ENCODE measurements around the gene TBC1D2B.
"Not testable (repeated sequence)": the region's sequence is repeated elsewhere in the genome, so short reads cannot be mapped to it uniquely, and the experiment has no call there.

TBC1D2B gene

GRCh38 chr15:78000091-78000926 is 77.2 kb downstream of the TBC1D2B start:
- TF ChIP-seq, protein P1, sequence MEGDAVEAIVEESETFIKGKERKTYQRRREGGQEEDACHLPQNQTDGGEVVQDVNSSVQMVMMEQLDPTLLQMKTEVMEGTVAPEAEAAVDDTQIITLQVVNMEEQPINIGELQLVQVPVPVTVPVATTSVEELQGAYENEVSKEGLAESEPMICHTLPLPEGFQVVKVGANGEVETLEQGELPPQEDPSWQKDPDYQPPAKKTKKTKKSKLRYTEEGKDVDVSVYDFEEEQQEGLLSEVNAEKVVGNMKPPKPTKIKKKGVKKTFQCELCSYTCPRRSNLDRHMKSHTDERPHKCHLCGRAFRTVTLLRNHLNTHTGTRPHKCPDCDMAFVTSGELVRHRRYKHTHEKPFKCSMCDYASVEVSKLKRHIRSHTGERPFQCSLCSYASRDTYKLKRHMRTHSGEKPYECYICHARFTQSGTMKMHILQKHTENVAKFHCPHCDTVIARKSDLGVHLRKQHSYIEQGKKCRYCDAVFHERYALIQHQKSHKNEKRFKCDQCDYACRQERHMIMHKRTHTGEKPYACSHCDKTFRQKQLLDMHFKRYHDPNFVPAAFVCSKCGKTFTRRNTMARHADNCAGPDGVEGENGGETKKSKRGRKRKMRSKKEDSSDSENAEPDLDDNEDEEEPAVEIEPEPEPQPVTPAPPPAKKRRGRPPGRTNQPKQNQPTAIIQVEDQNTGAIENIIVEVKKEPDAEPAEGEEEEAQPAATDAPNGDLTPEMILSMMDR (IDR thresholded peaks at IDR 0.05): peak; percentile 77
- H3K4me1 ChIP-seq (ENCODE audit: control insufficient read depth in 1 of 2, insufficient read depth in 1 of 2, low read depth in 1 of 2, low read length in 1 of 2): peaks cover 22 to 31% of the 10 kb centered on the region in 2 experiments

GRCh38 chr15:77999486-77999885 is 78.0 kb downstream of the TBC1D2B start:
- Histone ChIP-seq H3K27me3 (no peaks in the 10 kb centered on the region), H3K4me3 (ENCODE audit: low read depth in 1 of 2, low read length in 1 of 2) (no peak overlapping the region), H3K9me3 (no peaks in the 10 kb centered on the region), H3K36me3 (peaks cover 93% of the 10 kb centered on the region), H3K27ac (peak overlapping the region; percentile 33), H3K4me1 (ENCODE audit: control insufficient read depth in 1 of 2, insufficient read depth in 1 of 2, low read depth in 1 of 2, low read length in 1 of 2) (peaks cover 17 to 25% of the 10 kb centered on the region in 2 experiments)
- TF ChIP-seq, protein P1 (IDR thresholded peaks at IDR 0.05): no peak

More at GRCh38 chr15:78000091-78000926, 77.2 kb downstream of the TBC1D2B start:
- Histone ChIP-seq H3K27ac (peak overlapping the region; percentile 60), H3K27me3 (no peaks in the 10 kb centered on the region), H3K36me3 (peaks cover 94% of the 10 kb centered on the region), H3K4me3 (ENCODE audit: low read depth in 1 of 2, low read length in 1 of 2) (no peak overlapping the region), H3K9me3 (no peaks in the 10 kb centered on the region)

- Histone ChIP-seq H3K4me1 (ENCODE audit: control insufficient read depth in 1 of 2, insufficient read depth in 1 of 2, low read depth in 1 of 2, low read length in 1 of 2) (peaks cover 17 to 25% of the 10 kb centered on the region in 2 experiments), H3K27ac (peak overlapping the region; percentile 33), H3K4me3 (ENCODE audit: low read depth in 1 of 2, low read length in 1 of 2) (no peak overlapping the region), H3K36me3 (peaks cover 93% of the 10 kb centered on the region), H3K27me3 (no peaks in the 10 kb centered on the region), H3K9me3 (no peaks in the 10 kb centered on the region)
- TF ChIP-seq, protein P1 (IDR thresholded peaks at IDR 0.05): no peak
These were observed 78.9 kb downstream of the TBC1D2B start for GRCh38 chr15:77998592-77998991.

- not testable (repeated sequence) for H3K27ac ChIP-seq; H3K4me3 ChIP-seq (ENCODE audit: low read depth in 1 of 2, low read length in 1 of 2); H3K9me3 ChIP-seq; H3K27me3 ChIP-seq
- peaks cover 17 to 25% of the 10 kb centered on the region in 2 experiments for H3K4me1 ChIP-seq (ENCODE audit: control insufficient read depth in 1 of 2, insufficient read depth in 1 of 2, low read depth in 1 of 2, low read length in 1 of 2)
- peaks cover 93% of the 10 kb centered on the region for H3K36me3 ChIP-seq
These were observed 79.6 kb downstream of the TBC1D2B start for GRCh38 chr15:77997761-77998554.

- H3K9me3 ChIP-seq; H3K4me3 ChIP-seq (ENCODE audit: low read depth in 1 of 2, low read length in 1 of 2); H3K27ac ChIP-seq; H3K27me3 ChIP-seq: not testable (repeated sequence)
- Histone ChIP-seq H3K36me3 (peaks cover 90% of the 10 kb centered on the region), H3K4me1 (ENCODE audit: control insufficient read depth in 1 of 2, insufficient read depth in 1 of 2, low read depth in 1 of 2, low read length in 1 of 2) (peaks cover 17 to 25% of the 10 kb centered on the region in 2 experiments)
These were observed 80.3 kb downstream of the TBC1D2B start for GRCh38 chr15:77997221-77997620.

GRCh38 chr15:77996713-77997171 is 80.8 kb downstream of the TBC1D2B start:
- H3K27ac ChIP-seq; H3K4me3 ChIP-seq (ENCODE audit: low read depth in 1 of 2, low read length in 1 of 2); H3K27me3 ChIP-seq; H3K9me3 ChIP-seq: not testable (repeated sequence)
- H3K4me1 ChIP-seq (ENCODE audit: control insufficient read depth in 1 of 2, insufficient read depth in 1 of 2, low read depth in 1 of 2, low read length in 1 of 2): peaks cover 17 to 25% of the 10 kb centered on the region in 2 experiments
- H3K36me3 ChIP-seq: peaks cover 90% of the 10 kb centered on the region

DNA sequence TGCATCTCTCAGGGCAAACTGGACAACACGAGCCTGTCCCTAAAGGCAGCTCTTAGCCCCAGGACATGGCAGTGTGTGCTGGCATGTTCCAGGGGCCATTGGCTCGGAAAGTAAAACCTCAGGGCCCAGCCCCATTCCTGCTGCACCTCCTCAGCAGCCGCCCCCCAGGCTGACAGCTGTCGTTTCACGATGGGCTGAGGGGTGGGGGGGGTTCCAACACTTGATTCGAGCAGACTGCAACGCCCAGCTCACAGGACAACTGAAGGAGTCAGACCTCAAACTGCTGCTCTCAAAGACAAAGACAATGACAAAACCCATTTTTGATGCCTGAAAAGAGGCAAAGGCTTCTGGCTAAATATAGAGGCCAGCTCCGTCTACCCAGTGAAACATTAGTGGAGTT is 81.3 kb downstream of the TBC1D2B start:
- not testable (repeated sequence) for H3K4me3 ChIP-seq (ENCODE audit: low read depth in 1 of 2, low read length in 1 of 2); H3K9me3 ChIP-seq; H3K27me3 ChIP-seq; H3K27ac ChIP-seq
- Histone ChIP-seq H3K4me1 (ENCODE audit: control insufficient read depth in 1 of 2, insufficient read depth in 1 of 2, low read depth in 1 of 2, low read length in 1 of 2) (peaks cover 17 to 24% of the 10 kb centered on the region in 2 experiments), H3K36me3 (peaks cover 88% of the 10 kb centered on the region)

DNA sequence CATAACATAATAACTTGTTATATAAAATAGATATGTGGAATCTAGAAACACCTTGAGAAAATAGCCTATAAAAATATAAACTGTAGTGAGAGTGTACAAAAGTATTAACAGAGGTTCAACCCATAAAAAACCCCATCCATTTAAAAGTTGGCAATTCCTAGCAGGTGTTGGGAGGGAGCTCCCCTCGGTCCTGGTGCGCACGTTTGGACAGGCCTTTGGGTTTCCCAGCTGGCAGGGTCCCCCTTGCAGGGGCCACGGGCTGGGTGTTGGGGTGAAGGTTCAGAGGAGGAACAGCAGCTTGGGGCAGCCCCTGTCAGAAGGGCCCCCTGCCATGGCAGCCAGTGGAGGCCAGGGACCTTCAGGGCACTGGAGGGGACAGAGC is 82.0 kb downstream of the TBC1D2B start:
- peaks cover 16 to 17% of the 10 kb centered on the region in 2 experiments for H3K4me1 ChIP-seq (ENCODE audit: control insufficient read depth in 1 of 2, insufficient read depth in 1 of 2, low read depth in 1 of 2, low read length in 1 of 2)
- peaks cover 85% of the 10 kb centered on the region for H3K36me3 ChIP-seq
- not testable (repeated sequence) for H3K9me3 ChIP-seq; H3K27ac ChIP-seq; H3K27me3 ChIP-seq; H3K4me3 ChIP-seq (ENCODE audit: low read depth in 1 of 2, low read length in 1 of 2)

DNA sequence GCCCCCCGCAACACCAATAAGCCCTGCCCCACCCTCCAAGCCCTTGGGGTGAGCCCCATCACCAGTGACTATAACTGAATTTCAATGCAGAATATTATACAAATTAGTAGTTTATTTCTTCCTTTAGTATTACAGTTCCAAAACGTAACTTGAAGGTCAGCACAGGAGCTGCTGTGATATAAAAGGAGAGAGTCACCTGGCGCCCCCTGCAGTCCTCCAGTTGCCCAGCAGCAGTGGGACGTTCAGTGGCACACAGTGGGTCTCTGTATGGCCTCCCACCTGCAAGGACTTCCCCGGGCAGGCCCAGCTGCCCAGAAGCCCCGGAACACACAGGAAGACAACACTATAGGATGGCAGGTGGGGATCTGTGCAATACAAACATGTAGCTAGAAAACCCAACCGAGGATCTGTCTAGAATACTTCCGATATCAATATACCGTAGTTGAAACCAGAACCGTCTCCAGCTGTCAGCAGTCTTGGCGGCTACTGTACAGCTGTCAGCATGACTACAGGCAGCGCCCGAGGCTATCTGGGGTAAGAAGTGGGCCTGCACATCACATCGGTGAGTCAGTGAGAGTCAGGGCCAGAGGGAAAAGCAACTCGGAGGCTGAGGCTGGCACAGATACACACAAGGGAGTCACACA is 82.5 kb downstream of the TBC1D2B start:
- Histone ChIP-seq H3K4me1 (ENCODE audit: control insufficient read depth in 1 of 2, insufficient read depth in 1 of 2, low read depth in 1 of 2, low read length in 1 of 2) (peaks cover 12 to 13% of the 10 kb centered on the region in 2 experiments), H3K36me3 (peaks cover 79% of the 10 kb centered on the region)
- H3K4me3 ChIP-seq (ENCODE audit: low read depth in 1 of 2, low read length in 1 of 2); H3K9me3 ChIP-seq; H3K27ac ChIP-seq; H3K27me3 ChIP-seq: not testable (repeated sequence)

Data from neutrophil (primary cell).